UCSD-AML1 (cell line): ENCODE results near the gene CYP2C9.

Experiments
- DNase-seq: peaks from one replicate; lab custom pipeline; 2025; ENCODE audit not compliant: unreplicated experiment; lab: John Stamatoyannopoulos, UW

Gene CYP2C9

DNA sequence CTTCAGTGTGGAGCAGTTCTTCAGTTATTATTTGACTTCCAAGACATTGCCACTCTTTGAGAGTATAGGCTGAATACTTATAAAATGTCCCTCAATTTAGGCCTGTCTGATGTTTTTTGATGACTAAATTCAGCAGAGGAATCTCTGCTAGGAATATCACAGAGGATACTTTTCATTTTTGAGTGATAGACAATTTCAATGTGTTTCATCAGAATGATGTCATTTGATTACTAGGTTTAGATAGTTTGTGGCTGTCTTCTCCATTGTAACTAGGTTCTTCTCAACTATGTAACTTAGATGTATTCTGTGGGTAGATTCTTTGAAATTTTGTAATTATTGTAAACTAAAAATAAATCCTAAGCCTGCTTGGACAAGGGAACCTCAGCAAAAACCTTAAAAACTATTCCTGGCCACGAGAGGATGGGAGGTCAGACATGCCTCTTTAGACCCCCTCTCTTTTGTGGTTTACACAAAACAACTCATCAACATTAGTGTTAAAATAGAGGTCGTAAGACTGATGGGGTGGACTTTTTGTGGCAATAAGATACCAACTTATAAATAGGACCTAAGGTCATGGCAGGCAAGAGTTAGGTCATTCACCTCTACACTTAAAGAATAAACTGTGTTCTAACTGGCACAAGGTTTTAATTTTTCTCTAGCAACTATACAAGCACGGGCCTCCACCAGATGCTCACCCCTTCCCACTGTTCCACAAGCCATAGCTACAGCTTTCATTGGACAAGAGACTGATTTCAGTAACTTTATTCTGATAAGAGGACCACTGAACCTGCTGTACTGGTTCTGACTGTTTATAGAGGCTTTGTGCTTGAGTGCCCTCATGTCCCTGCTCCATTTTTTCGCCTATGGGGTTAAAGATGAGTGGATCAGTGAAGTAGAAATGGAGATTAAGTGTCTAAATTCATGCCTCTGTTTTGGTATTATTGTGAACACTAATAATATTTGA is 97.2 kb downstream of the CYP2C9 start:
- DNase-seq, result no peak

DNA sequence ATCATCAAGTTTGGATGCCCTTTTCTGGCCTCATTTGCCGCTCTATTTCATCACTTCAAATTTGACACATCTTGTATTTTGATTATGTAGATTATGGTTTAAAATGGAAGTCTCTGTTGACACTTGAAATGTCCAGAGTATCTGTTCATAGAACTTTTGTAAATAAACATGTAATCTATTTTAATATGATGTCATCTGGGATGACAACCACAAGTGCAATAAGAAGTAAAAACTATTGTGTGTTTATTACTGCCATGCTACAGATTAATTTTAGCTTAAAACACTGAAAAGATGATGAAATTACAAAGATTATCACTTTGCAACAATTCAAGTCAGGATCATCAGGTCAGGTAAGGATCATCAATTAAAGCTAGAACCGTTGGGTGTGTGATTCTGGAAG is 100.8 kb downstream of the CYP2C9 start:
- DNase-seq, result no peak
